SW 1271 (cell line): ENCODE data around the gene PTPN5.
A peak's percentile ranks its signal among the peaks of the same experiment; 100 is the strongest.

Experiments
- DNase-seq, 2 experiments: peaks; one replicate each; lab custom pipeline; 2025; lab: John Stamatoyannopoulos, UW

Gene PTPN5

GRCh38 chr11:18739685-18740084, 51.9 kb downstream of the PTPN5 start:
- DNase-seq = no peak

GRCh38 chr11:18737642-18738041, 54.0 kb downstream of the PTPN5 start:
- no peak for DNase-seq

GRCh38 chr11:18736590-18737148, 54.9 kb downstream of the PTPN5 start:
- no peak for DNase-seq

GRCh38 chr11:18733202-18733601, 58.4 kb downstream of the PTPN5 start:
- no peak for DNase-seq

- peak in 1 of 2 experiments; percentile 36 for DNase-seq
Observed at GRCh38 chr11:18731949-18732821, 59.4 kb downstream of the PTPN5 start.

- no peak for DNase-seq
Observed at GRCh38 chr11:18731441-18731840, 60.2 kb downstream of the PTPN5 start.

- no peak for DNase-seq
Observed at GRCh38 chr11:18730020-18730419, 61.6 kb downstream of the PTPN5 start.

GRCh38 chr11:18729426-18729825, 62.2 kb downstream of the PTPN5 start:
- DNase-seq = no peak

- no peak for DNase-seq
Observed at GRCh38 chr11:18728658-18729057, 62.9 kb downstream of the PTPN5 start.

- DNase-seq = peak in 1 of 2 experiments; percentile 45
Observed at GRCh38 chr11:18727479-18728236, 63.9 kb downstream of the PTPN5 start.

GRCh38 chr11:18726040-18726439, 65.6 kb downstream of the PTPN5 start, which contains the start of gene IGSF22:
Gene IGSF22 (minus strand): TSS chr11:18726188. CDS start chr11:18724236, 1,952 bp downstream.
- DNase-seq = no peak

GRCh38 chr11:18723991-18724390, 67.6 kb downstream of the PTPN5 start:
- DNase-seq = no peak

- no peak for DNase-seq
Observed at GRCh38 chr11:18722293-18722637, 69.3 kb downstream of the PTPN5 start.

- DNase-seq = peak in 1 of 2 experiments; percentile 68
Observed at GRCh38 chr11:18721561-18722292, 69.9 kb downstream of the PTPN5 start.

- DNase-seq = peak; percentile 54 to 73
Observed at GRCh38 chr11:18720808-18721560, 70.6 kb downstream of the PTPN5 start.

- DNase-seq = no peak
Observed at GRCh38 chr11:18720091-18720807, 71.3 kb downstream of the PTPN5 start.

GRCh38 chr11:18715476-18715875, 76.1 kb downstream of the PTPN5 start:
- DNase-seq = no peak

- DNase-seq = no peak
Observed at GRCh38 chr11:18714443-18714780, 77.2 kb downstream of the PTPN5 start.

- no peak for DNase-seq
Observed at GRCh38 chr11:18713646-18714442, 77.8 kb downstream of the PTPN5 start.

- DNase-seq = no peak
Observed at GRCh38 chr11:18710545-18710944, 81.1 kb downstream of the PTPN5 start.
